G401.6 (cell line): ENCODE data around the gene PRR23B.

ENCODE experiments used
- FAIRE-seq: peaks from 2 replicates; lab custom pipeline; 2012; peaks lifted over from hg19 to GRCh38; lab: Jason Lieb, UNC

PRR23B gene

GRCh38 chr3:138974462-138974861 is 46.3 kb downstream of the PRR23B start:
- FAIRE-seq: no peak

GRCh38 chr3:138972941-138973340 is 47.8 kb downstream of the PRR23B start:
- FAIRE-seq: no peak

DNA sequence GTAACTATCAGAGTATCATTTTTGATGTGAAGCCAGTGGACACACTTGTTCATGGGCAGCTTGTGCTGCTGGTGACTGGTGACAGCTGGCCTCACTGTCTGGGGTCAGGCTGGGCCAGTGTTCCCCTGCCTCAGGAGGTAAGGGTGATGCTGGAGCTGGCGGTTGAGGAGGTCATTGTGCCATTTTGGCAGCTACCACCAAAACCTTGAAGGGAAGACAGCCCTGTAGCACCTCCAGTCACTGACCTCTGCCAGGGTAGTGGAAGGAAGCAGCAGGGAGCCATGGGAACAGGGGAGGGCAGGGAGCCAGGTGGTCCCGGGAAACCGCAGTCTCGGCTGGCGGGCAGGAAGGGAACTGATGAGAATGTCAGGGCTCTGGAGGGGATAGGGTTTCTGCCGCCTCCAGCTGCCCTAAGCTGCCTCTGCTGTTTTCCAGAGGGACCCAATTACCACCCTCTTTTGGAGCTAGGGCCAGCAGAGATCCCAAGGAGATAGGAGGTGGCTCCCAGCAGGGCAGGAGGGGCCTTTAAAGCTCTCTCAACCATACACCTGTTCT is 48.9 kb downstream of the PRR23B start:
- FAIRE-seq: no peak
